HG02840 (cell line): ENCODE results near the gene PRKCD.
A peak's percentile ranks its signal among the peaks of the same experiment; 100 is the strongest.

Experiments used
- ATAC-seq: cut with Tn5 transposase; IDR thresholded peaks from one replicate; pipeline ENCODE4 v1.9.1; 2021; ENCODE audit warnings: mild to moderate bottlenecking, moderate library complexity, moderate number of reproducible peaks; ENCODE audit not compliant: unreplicated experiment, low FRiP score

PRKCD gene

GRCh38 chr3:53187430-53187829 lies 26.4 kb downstream of the PRKCD start:
- ATAC-seq, result no peak

GRCh38 chr3:53188136-53188685 lies 27.2 kb downstream of the PRKCD start:
- no peak for ATAC-seq

- no peak for ATAC-seq
These were observed 27.7 kb downstream of the PRKCD start for GRCh38 chr3:53188720-53189119.

DNA sequence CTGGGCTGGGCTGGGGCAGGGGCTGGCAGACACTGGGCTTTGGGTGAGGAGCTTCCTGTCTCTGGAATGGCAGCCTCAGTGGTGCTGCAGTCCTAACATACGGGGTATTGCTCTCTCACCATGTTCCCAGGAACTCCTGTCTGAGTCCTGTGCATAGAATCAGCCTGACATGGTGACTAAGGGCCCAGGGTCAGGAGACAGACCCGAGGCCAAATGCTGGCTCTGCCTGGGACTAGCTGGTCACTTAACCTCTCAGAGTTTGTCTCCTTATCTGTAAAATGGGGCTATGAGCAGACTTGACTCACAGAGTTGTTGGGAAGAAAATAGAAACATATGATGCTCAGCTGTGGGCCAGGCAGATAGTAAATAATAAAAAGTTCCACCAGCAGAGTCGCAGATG lies 28.3 kb downstream of the PRKCD start:
- no peak for ATAC-seq

DNA sequence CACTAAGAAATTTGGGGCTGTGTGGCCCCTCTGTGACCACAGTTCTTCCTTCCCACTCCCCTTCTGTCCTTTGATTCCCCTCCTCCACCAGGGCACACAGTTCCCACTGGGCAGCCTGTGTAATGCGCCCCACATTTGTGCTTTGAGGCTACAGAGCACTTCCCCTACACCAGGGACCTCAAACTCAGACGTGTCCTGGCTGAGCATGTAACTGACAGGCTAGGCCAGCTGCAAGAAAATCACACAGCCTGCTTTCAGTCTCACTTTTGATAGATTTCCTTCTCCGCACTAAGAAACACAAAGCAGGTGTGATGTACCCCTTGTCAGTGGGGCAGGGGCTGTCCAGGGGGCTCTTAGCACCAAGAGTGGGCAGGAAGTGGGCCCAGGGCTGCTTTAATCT lies 29.6 kb downstream of the PRKCD start:
- ATAC-seq, result no peak

GRCh38 chr3:53191836-53192480 lies 30.9 kb downstream of the PRKCD start:
- no peak for ATAC-seq

DNA sequence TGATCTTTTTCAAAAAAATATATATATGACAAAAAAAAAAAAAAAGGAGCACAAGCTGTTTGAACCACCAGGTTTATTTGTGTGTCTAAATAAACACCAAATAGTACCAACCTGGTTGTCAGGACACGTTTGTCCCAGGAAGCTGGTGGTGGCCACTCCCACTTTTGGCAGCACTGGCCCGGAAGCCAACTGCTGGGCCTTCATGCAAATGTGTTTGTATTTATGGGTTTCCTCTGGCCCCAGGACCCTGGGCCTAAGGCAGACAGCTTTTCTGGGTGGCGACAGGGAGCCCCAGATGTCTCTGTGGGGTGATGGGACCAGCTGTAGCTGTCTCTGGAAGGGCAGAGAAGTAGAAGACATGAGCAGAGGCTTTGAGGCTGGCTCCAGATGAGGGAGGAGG lies 31.6 kb downstream of the PRKCD start:
- ATAC-seq, result peak; percentile 54

GRCh38 chr3:53193466-53194209 lies 32.6 kb downstream of the PRKCD start:
- no peak for ATAC-seq

DNA sequence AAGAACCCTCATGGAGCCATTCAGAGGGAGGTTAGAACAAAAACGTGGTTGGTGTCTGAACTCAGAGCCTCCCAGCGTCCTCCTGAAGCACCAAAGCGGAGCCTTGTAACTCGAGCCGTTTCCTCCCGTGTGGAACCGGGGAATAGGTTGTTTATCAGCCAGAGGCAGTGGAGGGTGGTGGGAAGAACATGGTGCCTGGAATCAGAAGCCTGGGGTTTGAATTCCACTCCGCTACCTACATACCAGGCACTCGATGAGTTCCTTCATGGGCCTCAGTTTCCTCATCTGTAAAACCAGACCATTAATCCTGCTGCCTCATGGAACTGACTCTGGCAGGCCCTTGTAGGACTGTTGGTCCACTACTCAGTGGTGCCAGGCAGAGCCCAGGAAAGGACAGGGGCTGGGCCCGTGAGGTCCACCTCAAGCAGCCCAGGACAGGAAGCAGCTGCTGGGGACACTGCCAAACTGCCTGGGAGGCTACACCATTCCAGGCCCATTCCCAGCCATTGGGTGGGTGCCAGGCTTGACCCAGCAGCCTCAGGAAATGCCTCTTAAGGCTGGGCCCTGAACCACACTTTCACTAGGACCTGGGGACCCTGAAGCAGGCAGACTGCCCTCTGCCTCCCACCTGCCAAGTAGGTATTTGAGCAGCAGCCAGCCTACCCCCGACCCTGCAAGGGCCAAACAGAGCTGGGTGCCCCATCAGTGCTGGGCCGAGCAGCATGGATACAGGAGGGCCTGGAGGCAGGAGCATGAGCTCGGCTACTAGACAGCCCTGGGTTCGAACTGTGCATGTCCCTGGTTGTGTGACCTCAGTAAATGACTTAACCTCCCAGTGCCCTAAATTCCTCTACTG lies 33.4 kb downstream of the PRKCD start:
- no peak for ATAC-seq

- ATAC-seq, result no peak
These were observed 34.0 kb downstream of the PRKCD start for GRCh38 chr3:53195066-53195450.

DNA sequence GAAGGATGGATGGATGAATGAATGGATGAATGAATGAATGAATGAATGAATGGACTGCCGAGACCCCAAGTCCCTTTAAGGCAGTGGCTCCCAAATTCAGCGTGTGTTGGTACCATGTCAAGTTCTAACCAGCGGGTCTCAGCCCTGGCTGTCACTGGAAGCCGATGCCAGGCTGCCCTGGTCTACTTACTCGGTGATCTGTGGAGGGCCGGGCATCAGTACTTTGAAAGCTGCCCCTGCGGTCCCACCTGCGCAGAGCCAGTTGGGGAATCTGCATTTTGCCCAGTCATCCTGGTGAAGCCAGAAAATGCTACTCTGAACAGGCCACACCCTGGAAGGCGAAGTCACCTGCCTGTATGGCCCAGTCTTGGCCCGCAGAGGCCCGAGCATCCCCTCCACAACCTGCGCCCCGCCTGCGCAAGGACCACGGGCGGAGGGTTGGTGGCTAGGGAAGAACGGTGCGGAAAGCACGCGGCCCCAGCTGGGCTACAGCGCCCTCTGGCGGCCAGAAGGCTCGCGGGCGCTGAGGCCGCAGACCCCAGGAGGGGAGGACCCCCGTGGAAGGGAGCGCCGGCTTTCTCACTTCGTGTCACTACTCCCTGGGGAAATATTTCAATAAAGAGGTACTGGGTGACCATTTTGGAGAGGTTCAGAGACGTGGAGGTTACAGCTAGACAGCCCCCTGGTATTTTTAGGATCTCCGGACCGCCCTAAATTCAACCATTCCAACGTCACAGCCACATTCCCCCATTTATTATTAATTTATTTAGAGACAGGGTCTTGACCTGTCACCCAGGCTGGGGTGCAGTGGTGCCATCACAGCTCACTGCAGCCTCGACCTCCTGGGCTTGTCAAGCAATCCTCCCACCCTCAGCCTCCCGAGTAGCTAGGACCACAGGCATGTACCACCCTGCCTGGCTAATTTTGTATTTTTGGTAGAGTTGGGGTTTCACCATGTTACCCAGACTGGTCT lies 34.9 kb downstream of the PRKCD start:
- no peak for ATAC-seq

GRCh38 chr3:53196575-53197407 lies 35.8 kb downstream of the PRKCD start:
- ATAC-seq, result no peak

GRCh38 chr3:53198256-53198977 lies 37.4 kb downstream of the PRKCD start:
- no peak for ATAC-seq

GRCh38 chr3:53198996-53199395 lies 38.0 kb downstream of the PRKCD start:
- ATAC-seq, result no peak

GRCh38 chr3:53199834-53200233 lies 38.8 kb downstream of the PRKCD start:
- no peak for ATAC-seq

DNA sequence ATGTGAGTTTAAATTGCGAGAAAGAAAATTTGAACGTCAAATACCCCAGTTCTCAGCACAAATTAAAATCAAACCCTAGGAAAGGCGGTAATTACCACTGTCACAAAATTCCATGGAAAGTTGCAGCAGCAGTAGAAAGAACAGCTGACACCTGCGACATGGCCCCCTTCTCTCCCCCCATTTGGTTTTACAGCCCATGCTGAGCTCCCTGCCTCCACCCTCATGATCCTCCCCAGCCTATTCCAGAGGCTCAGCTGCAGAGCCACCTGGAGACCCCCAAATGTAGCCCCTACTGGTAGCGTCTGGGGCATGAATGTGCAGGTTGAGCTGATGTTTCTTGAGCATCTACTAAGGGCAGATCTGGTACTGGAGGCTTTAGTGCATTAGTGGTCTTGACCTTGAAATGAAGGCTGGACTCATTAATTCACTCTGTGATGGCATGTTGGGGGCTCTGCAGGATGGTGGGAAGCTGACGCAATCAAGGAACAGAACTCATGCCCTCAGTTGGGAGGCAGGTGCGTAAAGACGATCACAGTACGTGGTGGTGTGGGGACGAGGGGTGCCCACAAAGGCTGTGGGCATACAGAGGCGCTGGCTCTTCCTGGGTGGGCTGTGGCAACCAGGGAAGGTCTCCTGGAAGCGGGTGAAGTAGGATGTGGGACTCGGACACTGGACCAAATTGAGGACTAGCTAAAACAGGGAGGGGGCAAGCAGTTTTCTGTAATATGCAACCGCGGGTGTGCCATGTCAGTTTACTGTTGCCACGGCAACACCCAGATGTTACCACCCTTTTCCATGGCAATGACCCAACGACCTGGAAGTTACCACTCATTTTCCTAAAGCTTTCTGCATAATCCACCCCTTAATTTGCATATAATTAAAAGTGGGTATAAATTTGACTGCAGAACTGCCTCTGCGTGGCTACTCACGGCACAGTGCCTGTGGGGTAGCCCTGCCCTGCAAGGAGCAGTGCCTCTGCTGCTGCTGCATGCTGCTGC lies 39.8 kb downstream of the PRKCD start:
- ATAC-seq, result no peak

GRCh38 chr3:53202331-53203015 lies 41.5 kb downstream of the PRKCD start:
- ATAC-seq, result no peak
